ENCODE results near the gene COL18A1.

The COL18A1 gene

GRCh38 chr21:45455674-45456583 is 51.0 kb downstream of the COL18A1 start:
- no peak for DNase-seq (ENCODE audit: low read depth)

GRCh38 chr21:45456584-45457160 is 51.7 kb downstream of the COL18A1 start:
- DNase-seq (ENCODE audit: low read depth): no peak

- DNase-seq (ENCODE audit: low read depth): no peak
Measured at GRCh38 chr21:45457161-45457831, 52.3 kb downstream of the COL18A1 start.

GRCh38 chr21:45457832-45458172 is 52.8 kb downstream of the COL18A1 start:
- DNase-seq (ENCODE audit: low read depth): no peak

DNA sequence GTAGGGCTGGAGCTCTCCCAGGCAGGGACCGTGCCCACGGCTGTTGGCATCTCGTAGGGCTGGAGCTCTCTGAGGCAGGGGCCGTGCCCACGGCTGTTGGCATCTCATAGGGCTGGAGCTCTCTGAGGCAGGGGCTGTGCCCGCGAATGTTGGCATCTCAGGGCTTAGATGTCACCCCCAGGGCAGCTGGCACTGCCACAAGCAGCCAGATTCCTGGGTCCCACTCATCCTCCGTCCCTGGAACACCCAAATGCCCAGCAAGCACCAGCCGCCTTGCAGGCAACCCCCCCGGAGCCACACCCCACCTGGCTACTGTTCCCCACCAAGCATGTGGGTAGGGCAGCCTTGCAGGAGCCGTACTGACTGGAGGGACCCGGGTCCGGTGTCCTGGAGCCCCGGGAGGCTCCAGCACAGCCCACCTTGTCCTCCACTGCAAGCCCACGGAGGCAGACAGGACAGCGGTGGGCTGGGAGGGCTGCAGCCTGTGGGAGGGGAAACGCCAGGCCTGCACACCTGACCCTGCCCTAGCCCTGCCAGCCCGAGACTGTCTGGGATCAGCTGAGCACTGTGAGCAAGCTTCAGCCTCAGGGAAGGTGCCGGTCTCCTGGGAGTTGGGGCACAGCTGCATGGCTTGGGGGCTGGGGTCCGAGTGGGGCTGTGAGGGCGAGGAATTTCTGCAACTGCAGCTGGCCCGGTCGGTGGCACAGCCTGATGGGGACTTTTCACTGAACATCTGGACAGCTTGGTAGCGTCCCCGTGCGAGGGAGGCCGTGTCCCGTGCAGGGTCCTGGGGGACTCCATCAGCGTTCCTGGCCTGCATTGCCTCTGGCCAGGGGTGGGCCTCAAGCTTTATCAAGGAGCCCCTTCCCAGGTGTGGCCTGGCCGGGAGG is 53.6 kb downstream of the COL18A1 start:
- DNase-seq (ENCODE audit: low read depth): no peak

DNA sequence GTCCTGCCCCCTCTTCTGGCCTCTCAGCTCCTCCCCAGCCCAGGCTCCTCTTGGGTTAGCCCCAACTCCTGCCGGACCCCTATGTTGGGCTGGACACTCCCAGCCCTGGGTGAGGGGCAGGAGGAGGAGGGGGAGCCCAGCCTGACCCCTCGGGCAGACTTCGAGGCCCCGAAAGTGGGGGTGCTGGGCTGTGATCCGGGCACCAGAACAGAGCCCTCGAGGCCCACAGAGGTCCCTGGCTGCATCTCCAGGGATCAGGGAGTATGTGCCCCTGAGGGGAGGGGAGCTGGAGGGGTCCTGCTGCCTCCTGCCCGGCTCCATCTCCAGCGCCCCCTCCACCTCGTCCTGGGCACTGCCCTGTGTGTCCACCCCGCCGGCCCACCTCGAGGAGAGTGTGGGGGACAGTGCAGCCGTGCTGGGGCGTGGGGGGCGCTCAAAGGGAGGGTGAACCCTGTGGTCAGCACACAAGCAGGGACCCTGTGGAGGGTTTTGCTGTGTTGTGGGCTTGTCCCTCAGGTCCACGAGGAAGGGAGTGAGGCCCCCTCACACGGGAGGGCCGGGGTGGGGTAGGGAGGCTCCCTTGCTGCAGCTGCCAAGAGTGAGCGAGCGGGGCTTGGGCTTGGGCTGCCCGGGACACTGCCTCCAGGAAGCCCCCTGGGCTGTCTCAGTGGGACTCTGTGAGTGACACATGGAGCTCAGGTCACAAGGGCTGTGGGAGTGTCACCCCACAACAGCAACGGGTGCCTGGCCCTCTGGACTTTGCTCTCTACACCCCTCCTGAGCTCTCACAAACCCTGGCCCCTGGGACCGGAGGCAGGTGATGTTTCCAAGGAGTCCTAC is 54.4 kb downstream of the COL18A1 start:
- DNase-seq (ENCODE audit: low read depth): no peak

DNA sequence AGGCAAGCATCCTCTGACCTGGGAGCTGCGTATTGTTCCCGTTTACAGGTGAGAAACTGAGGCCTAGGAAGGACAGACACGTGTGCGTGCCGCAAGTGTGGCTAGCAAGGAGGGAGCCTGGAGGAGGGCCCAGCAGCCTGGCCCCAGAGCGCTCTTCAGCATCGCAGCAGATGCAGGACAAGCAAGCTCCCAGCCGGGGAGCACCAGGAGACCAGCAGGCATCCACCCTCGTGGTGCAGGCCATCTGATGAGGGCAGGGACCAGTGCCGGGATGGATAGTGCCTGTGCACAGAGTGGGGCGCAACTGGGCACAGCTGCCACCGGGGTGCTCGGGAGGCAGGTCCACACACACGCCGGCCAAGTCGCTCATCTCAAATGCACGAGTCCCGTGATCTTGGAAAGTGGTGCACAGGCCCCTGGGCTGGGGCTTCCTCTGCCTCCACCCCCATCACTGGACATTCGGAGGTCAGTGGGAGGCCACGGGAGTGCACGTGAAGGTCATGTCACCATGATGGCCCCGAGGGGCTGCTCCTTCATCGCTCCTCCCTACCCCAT is 55.1 kb downstream of the COL18A1 start:
- DNase-seq (ENCODE audit: low read depth): no peak

GRCh38 chr21:45460611-45461368 is 55.8 kb downstream of the COL18A1 start:
- no peak for DNase-seq (ENCODE audit: low read depth)

- DNase-seq (ENCODE audit: low read depth): no peak
Measured at GRCh38 chr21:45461369-45461750, 56.4 kb downstream of the COL18A1 start.

DNA sequence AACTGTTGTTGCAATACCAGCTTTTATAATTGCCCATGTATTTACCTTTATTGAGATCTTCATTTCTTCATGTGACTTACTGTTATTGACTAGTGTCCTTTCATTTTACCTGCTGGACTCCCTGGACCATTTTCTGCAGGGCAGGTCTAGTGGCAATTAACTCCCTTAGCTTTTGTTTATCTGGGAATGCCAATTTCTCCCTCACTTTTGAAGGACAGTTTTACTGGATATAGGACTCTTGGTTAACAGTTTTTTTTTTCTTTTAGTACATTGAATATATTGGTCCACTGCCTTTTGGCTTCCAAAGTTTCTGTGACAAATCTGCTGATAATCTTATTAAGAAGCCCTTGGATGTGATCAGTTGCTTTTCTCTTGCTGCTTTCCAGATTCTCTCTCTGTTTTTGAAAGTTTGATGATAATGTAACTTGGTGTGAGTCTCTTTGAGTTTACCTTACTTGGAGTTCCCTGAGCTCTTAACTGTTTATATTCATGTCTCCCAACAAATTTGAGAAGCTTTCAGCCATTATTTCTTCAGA is 56.9 kb downstream of the COL18A1 start:
- DNase-seq (ENCODE audit: low read depth): no peak

GRCh38 chr21:45463871-45464270 is 58.9 kb downstream of the COL18A1 start:
- DNase-seq (ENCODE audit: low read depth): no peak

GRCh38 chr21:45464309-45464708 is 59.3 kb downstream of the COL18A1 start:
- DNase-seq (ENCODE audit: low read depth): no peak

GRCh38 chr21:45465105-45465504 is 60.1 kb downstream of the COL18A1 start:
- DNase-seq (ENCODE audit: low read depth): no peak

DNA sequence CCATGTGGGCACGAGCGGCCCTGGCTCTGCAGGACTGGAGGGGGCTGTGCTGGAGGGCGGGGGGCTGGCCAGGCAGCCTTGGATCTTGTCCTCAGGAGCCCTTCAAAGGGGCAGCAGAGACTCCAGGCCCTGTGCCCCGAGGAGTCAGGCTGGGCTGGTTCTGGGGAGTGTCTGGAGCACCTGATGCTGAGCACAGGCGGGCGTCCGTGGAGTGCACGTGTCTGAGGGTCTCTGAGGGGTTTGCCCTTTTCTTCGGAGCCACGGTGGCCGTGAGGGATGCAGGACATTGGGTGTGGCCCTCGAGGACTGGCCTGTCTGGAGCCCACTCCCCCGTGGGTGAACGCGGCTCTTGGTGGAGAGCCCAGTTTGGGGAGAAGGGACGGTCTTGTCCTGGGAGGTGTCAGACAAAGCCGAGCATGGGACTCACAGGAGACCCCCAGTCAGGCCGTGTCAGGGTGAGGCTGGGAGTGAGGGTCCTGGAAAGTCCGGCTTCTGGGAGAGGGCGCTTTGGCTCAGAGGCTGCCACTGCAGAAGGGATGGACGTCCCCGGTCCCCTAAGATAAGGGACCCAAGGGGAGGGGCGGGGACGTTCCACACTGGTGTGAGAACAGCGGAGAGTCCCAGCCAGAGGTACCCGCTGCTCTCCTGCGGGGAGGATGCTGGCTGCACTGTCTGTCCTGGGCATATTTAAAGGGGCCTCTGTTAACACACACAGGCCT is 60.8 kb downstream of the COL18A1 start:
- DNase-seq (ENCODE audit: low read depth): no peak

GRCh38 chr21:45466330-45467220 is 61.6 kb downstream of the COL18A1 start:
- no peak for DNase-seq (ENCODE audit: low read depth)

DNA sequence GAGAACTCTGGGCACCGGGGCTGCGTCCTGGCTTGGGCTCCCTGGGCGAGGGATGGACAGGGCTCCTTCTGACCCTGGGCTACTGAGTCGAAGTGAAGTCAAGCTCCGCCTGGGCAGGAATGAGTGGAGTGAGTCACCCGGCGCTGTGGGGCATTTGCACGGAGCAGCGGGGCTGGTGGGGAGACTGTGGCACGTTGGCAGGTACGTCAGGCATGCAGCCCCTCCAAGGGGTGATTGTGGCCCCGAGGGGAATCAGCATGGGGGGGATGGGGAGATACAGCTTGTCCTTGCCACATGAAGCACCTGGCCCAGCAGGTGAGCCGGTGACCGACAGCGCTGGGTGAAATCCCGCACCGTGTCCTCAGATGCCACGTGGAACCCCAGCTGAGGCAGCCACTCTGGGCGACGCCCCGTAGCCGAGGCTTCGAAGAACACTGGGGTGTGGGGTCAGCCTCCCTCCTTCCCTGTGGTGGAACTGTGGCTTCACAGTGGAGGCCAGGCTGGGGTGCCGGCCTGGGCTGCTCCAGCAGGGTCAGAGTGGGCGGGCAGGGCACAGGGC is 62.3 kb downstream of the COL18A1 start:
- no peak for DNase-seq (ENCODE audit: low read depth)

DNA sequence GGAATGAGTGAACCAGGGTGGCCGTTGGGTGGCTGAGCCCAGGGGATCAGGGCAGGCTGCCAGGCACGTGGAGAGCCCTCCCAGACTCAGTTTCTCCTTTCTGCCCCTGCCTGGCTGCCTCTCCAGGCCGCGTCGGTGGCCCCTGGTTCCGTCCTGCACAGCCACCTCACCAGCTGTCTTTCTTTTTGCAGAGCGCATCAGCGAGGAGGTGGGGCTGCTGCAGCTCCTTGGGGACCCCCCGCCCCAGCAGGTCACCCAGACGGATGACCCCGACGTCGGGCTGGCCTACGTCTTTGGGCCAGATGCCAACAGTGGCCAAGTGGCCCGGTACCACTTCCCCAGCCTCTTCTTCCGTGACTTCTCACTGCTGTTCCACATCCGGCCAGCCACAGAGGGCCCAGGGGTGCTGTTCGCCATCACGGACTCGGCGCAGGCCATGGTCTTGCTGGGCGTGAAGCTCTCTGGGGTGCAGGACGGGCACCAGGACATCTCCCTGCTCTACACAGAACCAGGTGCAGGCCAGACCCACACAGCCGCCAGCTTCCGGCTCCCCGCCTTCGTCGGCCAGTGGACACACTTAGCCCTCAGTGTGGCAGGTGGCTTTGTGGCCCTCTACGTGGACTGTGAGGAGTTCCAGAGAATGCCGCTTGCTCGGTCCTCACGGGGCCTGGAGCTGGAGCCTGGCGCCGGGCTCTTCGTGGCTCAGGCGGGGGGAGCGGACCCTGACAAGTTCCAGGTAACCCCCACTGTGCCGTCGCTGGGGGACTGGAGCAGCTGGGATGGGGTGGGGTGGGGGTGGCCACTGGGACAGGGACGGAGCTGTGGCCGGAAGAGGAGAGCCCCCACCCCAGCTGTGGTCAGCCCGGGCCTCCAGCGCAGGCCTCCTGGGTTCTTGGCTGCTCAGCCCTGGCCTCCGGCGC is 63.3 kb downstream of the COL18A1 start:
- DNase-seq (ENCODE audit: low read depth): no peak
